ENCODE data around the gene LAMTOR2. TPM values are rescaled to one million over a fixed set of nuclear protein-coding genes. Genes with fewer than 3 reads are reported as not detected.

The LAMTOR2 gene
- total and polyA plus RNA-seq, 5 donors from 2014 or later, result 20.2 to 162 (median 118) TPM

Other genes with a start within 250 kb of the LAMTOR2 start
- 105 TPM for gene GON4L, start 197.6 kb upstream of the LAMTOR2 start, total RNA-seq
- 10 to 100 TPM; 22.3 to 35.3 (median 26.3) TPM for gene GON4L, start 197.6 kb upstream of the LAMTOR2 start, polyA plus RNA-seq
- gene SYT11, start 195.2 kb upstream of the LAMTOR2 start, total RNA-seq, result 29.7 TPM
- gene SYT11, start 195.2 kb upstream of the LAMTOR2 start, polyA plus RNA-seq, result 10 to 100 TPM; 14.4 to 34.1 (median 18.7) TPM
- 55.8 TPM for gene RIT1, start 143.4 kb upstream of the LAMTOR2 start, total RNA-seq
- gene RIT1, start 143.4 kb upstream of the LAMTOR2 start, polyA plus RNA-seq, result 10 to 100 TPM; 25.0 to 32.1 (median 29.0) TPM
- gene KHDC4, start 120.4 kb upstream of the LAMTOR2 start, total RNA-seq, result 60.1 TPM
- gene KHDC4, start 120.4 kb upstream of the LAMTOR2 start, polyA plus RNA-seq, result 10 to 100 TPM in 1 of 4 donors, 1 to 10 TPM in 3; 7.4 to 10.8 (median 8.3) TPM
- not detected for gene RXFP4, start 113.1 kb upstream of the LAMTOR2 start, total RNA-seq
- gene RXFP4, start 113.1 kb upstream of the LAMTOR2 start, polyA plus RNA-seq, result 1 to 10 TPM in 1 of 4 donors, under 1 TPM in 1, not detected in 2; 0.32 to 1.4 TPM
- gene ARHGEF2, start 76.2 kb upstream of the LAMTOR2 start, total RNA-seq, result 108 TPM
- gene ARHGEF2, start 76.2 kb upstream of the LAMTOR2 start, polyA plus RNA-seq, result 10 to 100 TPM; 16.1 to 19.2 (median 16.3) TPM
- gene SSR2, start 33.8 kb upstream of the LAMTOR2 start, total RNA-seq, result 196 TPM
- gene SSR2, start 33.8 kb upstream of the LAMTOR2 start, polyA plus RNA-seq, result 100 to 1,000 TPM; 358 to 421 (median 392) TPM
- gene UBQLN4, start 984 bp upstream of the LAMTOR2 start, total RNA-seq, result 19.1 TPM
- 1 to 10 TPM; 4.4 to 7.1 (median 5.5) TPM for gene UBQLN4, start 984 bp upstream of the LAMTOR2 start, polyA plus RNA-seq
- gene RAB25, start 6.4 kb downstream of the LAMTOR2 start, total RNA-seq, result 1.5 TPM
- gene RAB25, start 6.4 kb downstream of the LAMTOR2 start, polyA plus RNA-seq, result 1 to 10 TPM in 2 of 4 donors, under 1 TPM in 2; 0.83 to 1.7 (median 0.93) TPM
- gene MEX3A, start 27.7 kb downstream of the LAMTOR2 start, total RNA-seq, result not detected
- gene MEX3A, start 27.7 kb downstream of the LAMTOR2 start, polyA plus RNA-seq, result not detected
- 1,807 TPM for gene LMNA, start 59.9 kb downstream of the LAMTOR2 start, total RNA-seq
- gene LMNA, start 59.9 kb downstream of the LAMTOR2 start, polyA plus RNA-seq, result 100 to 1,000 TPM in 1 of 4 donors, 10 to 100 TPM in 3; 54.1 to 113 (median 83.1) TPM
- 41.2 TPM for gene SEMA4A, start 98.8 kb downstream of the LAMTOR2 start, total RNA-seq
- 1 to 10 TPM in 2 of 4 donors, under 1 TPM in 2; 0.89 to 2.2 (median 1.4) TPM for gene SEMA4A, start 98.8 kb downstream of the LAMTOR2 start, polyA plus RNA-seq
- 21.3 TPM for gene SLC25A44, start 139.3 kb downstream of the LAMTOR2 start, total RNA-seq
- 10 to 100 TPM in 3 of 4 donors, 1 to 10 TPM in 1; 8.2 to 17.5 (median 12.7) TPM for gene SLC25A44, start 139.3 kb downstream of the LAMTOR2 start, polyA plus RNA-seq
- 69.3 TPM for gene PMF1, start 158.2 kb downstream of the LAMTOR2 start, total RNA-seq
- gene PMF1, start 158.2 kb downstream of the LAMTOR2 start, polyA plus RNA-seq, result 10 to 100 TPM; 70.6 to 89.9 (median 88.7) TPM
- 1.1 TPM for gene BGLAP, start 187.4 kb downstream of the LAMTOR2 start, total RNA-seq
- gene BGLAP, start 187.4 kb downstream of the LAMTOR2 start, polyA plus RNA-seq, result not detected
- gene PAQR6, start 193.3 kb downstream of the LAMTOR2 start, total RNA-seq, result 3.7 TPM
- gene PAQR6, start 193.3 kb downstream of the LAMTOR2 start, polyA plus RNA-seq, result 1 to 10 TPM in 1 of 4 donors, under 1 TPM in 3; 0.13 to 2.0 (median 0.57) TPM
- gene SMG5, start 228.0 kb downstream of the LAMTOR2 start, total RNA-seq, result 64.0 TPM
- gene SMG5, start 228.0 kb downstream of the LAMTOR2 start, polyA plus RNA-seq, result 10 to 100 TPM; 12.0 to 14.4 (median 14.1) TPM
- gene TMEM79, start 229.5 kb downstream of the LAMTOR2 start, total RNA-seq, result 5.1 TPM
- gene TMEM79, start 229.5 kb downstream of the LAMTOR2 start, polyA plus RNA-seq, result 1 to 10 TPM; 1.7 to 6.2 (median 5.3) TPM
- 29.9 TPM for gene GLMP, start 240.9 kb downstream of the LAMTOR2 start, total RNA-seq
- gene GLMP, start 240.9 kb downstream of the LAMTOR2 start, polyA plus RNA-seq, result 10 to 100 TPM; 29.8 to 45.9 (median 36.7) TPM
- not detected for gene VHLL, start 244.5 kb downstream of the LAMTOR2 start, total RNA-seq
- not detected for gene VHLL, start 244.5 kb downstream of the LAMTOR2 start, polyA plus RNA-seq